Ovary (tissue), 3 donors: Measurements from ENCODE around the gene SMAP1.

Source experiments
- CTCF ChIP-seq, 3 donors: fragments of 450-650 bp in 2 of 3; fragments of 200-600 bp in 1 of 3; IDR thresholded peaks; one replicate each; pipeline versions ENCODE4 v1.5.1 to v1.8.0; 2016 to 2022; ENCODE audit warnings: antibody characterized with exemption in 3 of 3, mild to moderate bottlenecking in 1 of 3
- EP300 ChIP-seq: sonication (generic); formaldehyde crosslinking; IDR thresholded peaks from one replicate; pipeline ENCODE4 v1.6.1; 2017; ENCODE audit warnings: antibody characterized with exemption
- donor health status: DM: no; HTN: no; CAD: no.

- no peak for TF ChIP-seq CTCF (IDR thresholded peaks at IDR 0.05)
- no peak for TF ChIP-seq EP300
Observed at GRCh38 chr6:70685494-70686180, 18.0 kb downstream of the SMAP1 start.
